ENCODE results near the gene GLCE. TPM values are rescaled to one million over a fixed set of nuclear protein-coding genes. Genes with fewer than 3 reads are reported as not detected.
"Not testable (repeated sequence)": the region's sequence is repeated elsewhere in the genome, so short reads cannot be mapped to it uniquely, and the experiment has no call there.

GLCE gene
- total and polyA plus RNA-seq, 2 donors: 7.3 to 12.8 TPM

- WGBS: 25% methylated on average over 16 of the region's 16 CpGs
- no peak overlapping the region for H3K27ac ChIP-seq (ENCODE audit: low read depth in 1 of 2, low read length in 1 of 2)
- no peak for DNase-seq (ENCODE audit: low read depth in 6 of 9, low spot score in 9 of 9)
- peak overlapping the region in 1 of 2 donors; percentile 48 for H3K4me3 ChIP-seq (ENCODE audit: low read length in 2 of 2)
- peaks cover 24 to 52% of the 10 kb centered on the region in 2 donors for H3K27me3 ChIP-seq (ENCODE audit: control insufficient read depth in 2 of 2, insufficient read depth in 1 of 2, low read length in 1 of 2)
- peaks cover 0 to 3% of the 10 kb centered on the region in 2 donors for H3K4me1 ChIP-seq (ENCODE audit: control insufficient read depth in 2 of 2, insufficient read depth in 2 of 2, low read length in 2 of 2)
- no peaks in the 10 kb centered on the region for H3K9me3 ChIP-seq (ENCODE audit: control insufficient read depth in 2 of 2, insufficient read depth in 1 of 2, low read length in 1 of 2)
- H3K36me3 ChIP-seq (ENCODE audit: control insufficient read depth in 2 of 2, insufficient read depth in 2 of 2, low read length in 1 of 2): no peaks in the 10 kb centered on the region
Observed at GRCh38 chr15:69299451-69299886, 139.0 kb downstream of the GLCE start.

- no peak overlapping the region for H3K27ac ChIP-seq (ENCODE audit: low read depth in 1 of 2, low read length in 1 of 2)
- no peaks in the 10 kb centered on the region for H3K36me3 ChIP-seq (ENCODE audit: control insufficient read depth in 2 of 2, insufficient read depth in 2 of 2, low read length in 1 of 2)
- H3K4me3 ChIP-seq (ENCODE audit: low read length in 2 of 2): no peak overlapping the region
- DNase-seq (ENCODE audit: low read depth in 6 of 9, low spot score in 9 of 9): no peak
- WGBS: 75% methylated on average over 9 of the region's 9 CpGs
- peaks cover 0 to 3% of the 10 kb centered on the region in 2 donors for H3K4me1 ChIP-seq (ENCODE audit: control insufficient read depth in 2 of 2, insufficient read depth in 2 of 2, low read length in 2 of 2)
- peaks cover 24 to 52% of the 10 kb centered on the region in 2 donors for H3K27me3 ChIP-seq (ENCODE audit: control insufficient read depth in 2 of 2, insufficient read depth in 1 of 2, low read length in 1 of 2)
- H3K9me3 ChIP-seq (ENCODE audit: control insufficient read depth in 2 of 2, insufficient read depth in 1 of 2, low read length in 1 of 2): no peaks in the 10 kb centered on the region
Observed at GRCh38 chr15:69299943-69300588, 139.6 kb downstream of the GLCE start.

- H3K36me3 ChIP-seq (ENCODE audit: control insufficient read depth in 2 of 2, insufficient read depth in 2 of 2, low read length in 1 of 2); H3K9me3 ChIP-seq (ENCODE audit: control insufficient read depth in 2 of 2, insufficient read depth in 1 of 2, low read length in 1 of 2); DNase-seq (ENCODE audit: low read depth in 6 of 9, low spot score in 9 of 9); H3K4me3 ChIP-seq (ENCODE audit: low read length in 2 of 2); H3K4me1 ChIP-seq (ENCODE audit: control insufficient read depth in 2 of 2, insufficient read depth in 2 of 2, low read length in 2 of 2); H3K27ac ChIP-seq (ENCODE audit: low read depth in 1 of 2, low read length in 1 of 2): not testable (repeated sequence)
- 99% methylated on average over 6 of the region's 8 CpGs for WGBS
- peaks cover 24 to 49% of the 10 kb centered on the region in 2 donors for H3K27me3 ChIP-seq (ENCODE audit: control insufficient read depth in 2 of 2, insufficient read depth in 1 of 2, low read length in 1 of 2)
Observed at GRCh38 chr15:69301101-69301500, 140.7 kb downstream of the GLCE start.

GRCh38 chr15:69302087-69302486, 141.7 kb downstream of the GLCE start:
- H3K27me3 ChIP-seq (ENCODE audit: control insufficient read depth in 2 of 2, insufficient read depth in 1 of 2, low read length in 1 of 2): peaks cover 24 to 42% of the 10 kb centered on the region in 2 donors
- 96% methylated on average over 6 of the region's 6 CpGs for WGBS
- not testable (repeated sequence) for H3K9me3 ChIP-seq (ENCODE audit: control insufficient read depth in 2 of 2, insufficient read depth in 1 of 2, low read length in 1 of 2); DNase-seq (ENCODE audit: low read depth in 6 of 9, low spot score in 9 of 9); H3K36me3 ChIP-seq (ENCODE audit: control insufficient read depth in 2 of 2, insufficient read depth in 2 of 2, low read length in 1 of 2); H3K4me1 ChIP-seq (ENCODE audit: control insufficient read depth in 2 of 2, insufficient read depth in 2 of 2, low read length in 2 of 2); H3K4me3 ChIP-seq (ENCODE audit: low read length in 2 of 2); H3K27ac ChIP-seq (ENCODE audit: low read depth in 1 of 2, low read length in 1 of 2)

- no peak for DNase-seq (ENCODE audit: low read depth in 6 of 9, low spot score in 9 of 9)
- Histone ChIP-seq H3K9me3 (ENCODE audit: control insufficient read depth in 2 of 2, insufficient read depth in 1 of 2, low read length in 1 of 2) (no peaks in the 10 kb centered on the region), H3K36me3 (ENCODE audit: control insufficient read depth in 2 of 2, insufficient read depth in 2 of 2, low read length in 1 of 2) (no peaks in the 10 kb centered on the region), H3K4me1 (ENCODE audit: control insufficient read depth in 2 of 2, insufficient read depth in 2 of 2, low read length in 2 of 2) (peaks cover 0 to 3% of the 10 kb centered on the region in 2 donors), H3K27ac (ENCODE audit: low read depth in 1 of 2, low read length in 1 of 2) (no peak overlapping the region), H3K4me3 (ENCODE audit: low read length in 2 of 2) (no peak overlapping the region), H3K27me3 (ENCODE audit: control insufficient read depth in 2 of 2, insufficient read depth in 1 of 2, low read length in 1 of 2) (peaks cover 22 to 34% of the 10 kb centered on the region in 2 donors)
- WGBS: 79% methylated on average over 3 of the region's 3 CpGs
Observed at GRCh38 chr15:69302929-69303328, 142.5 kb downstream of the GLCE start.

- DNase-seq (ENCODE audit: low read depth in 6 of 9, low spot score in 9 of 9): no peak
- Histone ChIP-seq H3K4me3 (ENCODE audit: low read length in 2 of 2) (no peak overlapping the region), H3K9me3 (ENCODE audit: control insufficient read depth in 2 of 2, insufficient read depth in 1 of 2, low read length in 1 of 2) (no peaks in the 10 kb centered on the region), H3K27ac (ENCODE audit: low read depth in 1 of 2, low read length in 1 of 2) (no peak overlapping the region), H3K36me3 (ENCODE audit: control insufficient read depth in 2 of 2, insufficient read depth in 2 of 2, low read length in 1 of 2) (no peaks in the 10 kb centered on the region), H3K27me3 (ENCODE audit: control insufficient read depth in 2 of 2, insufficient read depth in 1 of 2, low read length in 1 of 2) (peaks cover 15 to 28% of the 10 kb centered on the region in 2 donors), H3K4me1 (ENCODE audit: control insufficient read depth in 2 of 2, insufficient read depth in 2 of 2, low read length in 2 of 2) (peaks cover 0 to under 1% of the 10 kb centered on the region in 2 donors)
- WGBS: 86% methylated on average over 6 of the region's 6 CpGs
Observed at GRCh38 chr15:69303337-69304181, 143.1 kb downstream of the GLCE start.

- no peak overlapping the region for H3K4me3 ChIP-seq (ENCODE audit: low read length in 2 of 2)
- no peaks in the 10 kb centered on the region for H3K4me1 ChIP-seq (ENCODE audit: control insufficient read depth in 2 of 2, insufficient read depth in 2 of 2, low read length in 2 of 2)
- WGBS: 64% methylated on average over 5 of the region's 5 CpGs
- no peaks in the 10 kb centered on the region for H3K9me3 ChIP-seq (ENCODE audit: control insufficient read depth in 2 of 2, insufficient read depth in 1 of 2, low read length in 1 of 2)
- H3K36me3 ChIP-seq (ENCODE audit: control insufficient read depth in 2 of 2, insufficient read depth in 2 of 2, low read length in 1 of 2): no peaks in the 10 kb centered on the region
- H3K27me3 ChIP-seq (ENCODE audit: control insufficient read depth in 2 of 2, insufficient read depth in 1 of 2, low read length in 1 of 2): peaks cover 10 to 22% of the 10 kb centered on the region in 2 donors
- H3K27ac ChIP-seq (ENCODE audit: low read depth in 1 of 2, low read length in 1 of 2): no peak overlapping the region
- DNase-seq (ENCODE audit: low read depth in 6 of 9, low spot score in 9 of 9): no peak
Observed at GRCh38 chr15:69304182-69304545, 143.7 kb downstream of the GLCE start.

GRCh38 chr15:69305204-69305931, 144.9 kb downstream of the GLCE start:
- H3K27me3 ChIP-seq (ENCODE audit: control insufficient read depth in 2 of 2, insufficient read depth in 1 of 2, low read length in 1 of 2): peaks cover 3 to 10% of the 10 kb centered on the region in 2 donors
- no peaks in the 10 kb centered on the region for H3K4me1 ChIP-seq (ENCODE audit: control insufficient read depth in 2 of 2, insufficient read depth in 2 of 2, low read length in 2 of 2)
- no peak overlapping the region for H3K4me3 ChIP-seq (ENCODE audit: low read length in 2 of 2)
- DNase-seq (ENCODE audit: low read depth in 6 of 9, low spot score in 9 of 9): no peak
- 96% methylated on average over 20 of the region's 20 CpGs for WGBS
- no peaks in the 10 kb centered on the region for H3K9me3 ChIP-seq (ENCODE audit: control insufficient read depth in 2 of 2, insufficient read depth in 1 of 2, low read length in 1 of 2)
- no peaks in the 10 kb centered on the region for H3K36me3 ChIP-seq (ENCODE audit: control insufficient read depth in 2 of 2, insufficient read depth in 2 of 2, low read length in 1 of 2)
- H3K27ac ChIP-seq (ENCODE audit: low read depth in 1 of 2, low read length in 1 of 2): no peak overlapping the region
